Embryonic facial prominence (tissue), 1 donor: ENCODE measurements around the gene DERL2.
"Not testable (repeated sequence)": the region's sequence is repeated elsewhere in the genome, so short reads cannot be mapped to it uniquely, and the experiment has no call there.

Experiments
- DNase-seq: peaks from one replicate; pipeline ENCODE4 v3.0.0-alpha.2; 2016; ENCODE audit errors: extremely low spot score

DERL2 gene

GRCh38 chr17:5437721-5438317 lies 48.2 kb downstream of the DERL2 start:
- DNase-seq = no peak

GRCh38 chr17:5435781-5436315 lies 50.1 kb downstream of the DERL2 start:
- not testable (repeated sequence) for DNase-seq

GRCh38 chr17:5434984-5435383 lies 51.0 kb downstream of the DERL2 start:
- no peak for DNase-seq

GRCh38 chr17:5431949-5432556 lies 53.9 kb downstream of the DERL2 start:
- DNase-seq = no peak

- not testable (repeated sequence) for DNase-seq
Observed at GRCh38 chr17:5431234-5431633, 54.7 kb downstream of the DERL2 start.

GRCh38 chr17:5430413-5430999 lies 55.5 kb downstream of the DERL2 start:
- DNase-seq = no peak

- DNase-seq = no peak
Observed at GRCh38 chr17:5429191-5429887, 56.6 kb downstream of the DERL2 start.

- no peak for DNase-seq
Observed at GRCh38 chr17:5425826-5426225, 60.2 kb downstream of the DERL2 start.

GRCh38 chr17:5424909-5425308 lies 61.1 kb downstream of the DERL2 start:
- no peak for DNase-seq

- DNase-seq = no peak
Observed at GRCh38 chr17:5422505-5422904, 63.5 kb downstream of the DERL2 start.
